DOHH2 (cell line): Measurements from ENCODE around the gene EYA2.

ENCODE experiments used
- H3F3A ChIP-seq: fragments of 200-600 bp; sonication (generic), shearing (Covaris generic); 2 replicates; pipeline ENCODE4 v1.6.0; 2016; ENCODE audit warnings: antibody characterized with exemption, mild to moderate bottlenecking; ENCODE audit not compliant: control insufficient read depth, insufficient read depth
- H3K27ac ChIP-seq: fragments of 200-600 bp; sonication (generic); 2 replicates; pipeline ENCODE4 v1.5.1; 2014; ENCODE audit warnings: low read depth, mild to moderate bottlenecking, low read length, moderate library complexity
- H3K27me3 ChIP-seq: fragments of 200-600 bp; sonication (generic); 2 replicates; pipeline ENCODE4 v1.6.1; 2014; ENCODE audit warnings: mild to moderate bottlenecking, low read length, mixed read lengths; ENCODE audit not compliant: control insufficient read depth
- H3K36me3 ChIP-seq: fragments of 200-600 bp; sonication (generic); 2 replicates; pipeline ENCODE4 v1.6.1; 2014; ENCODE audit warnings: mild to moderate bottlenecking, low read length, moderate library complexity, mixed read lengths; ENCODE audit not compliant: control insufficient read depth
- H3K4me1 ChIP-seq: fragments of 200-600 bp; sonication (generic); 2 replicates; pipeline ENCODE4 v1.6.1; 2014; ENCODE audit warnings: mild to moderate bottlenecking, low read length, mixed read lengths; ENCODE audit not compliant: control insufficient read depth
- H3K4me2 ChIP-seq: fragments of 200-600 bp; sonication (generic); 2 replicates; pipeline ENCODE4 v1.6.0; 2014; ENCODE audit warnings: mild to moderate bottlenecking, low read length, moderate library complexity
- H3K4me3 ChIP-seq: fragments of 200-600 bp; sonication (generic); 2 replicates; pipeline ENCODE4 v1.5.1; 2014; ENCODE audit warnings: mild to moderate bottlenecking, low read length, mixed read lengths
- H3K79me2 ChIP-seq: fragments of 200-600 bp; sonication (generic); 2 replicates; pipeline ENCODE4 v1.6.1; 2014; ENCODE audit warnings: mild to moderate bottlenecking, low read length, mixed read lengths; ENCODE audit not compliant: control insufficient read depth
- H3K9me2 ChIP-seq: fragments of 200-600 bp; sonication (generic); replicated peaks from 2 replicates; pipeline ENCODE4 v1.6.1; 2014; ENCODE audit warnings: mild to moderate bottlenecking, low read length, mixed read lengths; ENCODE audit not compliant: control insufficient read depth
- H3K9me3 ChIP-seq: fragments of 200-600 bp; sonication (generic); 2 replicates; pipeline ENCODE4 v1.6.1; 2014; ENCODE audit warnings: antibody characterized with exemption, low read length, mixed read lengths; ENCODE audit not compliant: control insufficient read depth, insufficient read depth
- H4K20me1 ChIP-seq: fragments of 200-600 bp; sonication (generic); 2 replicates; pipeline ENCODE4 v1.6.0; 2014; ENCODE audit warnings: low read depth, mild to moderate bottlenecking, antibody characterized with exemption, low read length, moderate library complexity; ENCODE audit not compliant: control insufficient read depth, insufficient read depth
- EZH2phosphoT487 ChIP-seq: fragments of 200-600 bp; sonication (generic); IDR thresholded peaks from 2 replicates; pipeline ENCODE4 v1.6.1; 2017; ENCODE audit warnings: borderline replicate concordance, mild to moderate bottlenecking, antibody characterized with exemption, low read length, moderate library complexity, mixed read lengths
- TF ChIP-seq, protein P1 (sequence below): fragments of 200-600 bp; sonication (generic); IDR thresholded peaks from one replicate; pipeline ENCODE4 v1.5.1; 2014; ENCODE audit warnings: antibody characterized with exemption, mild to moderate bottlenecking, low read depth, low read length; ENCODE audit not compliant: poor library complexity, severe bottlenecking

The EYA2 gene

GRCh38 chr20:47048054-47048453 lies 153.4 kb downstream of the EYA2 start:
- Histone ChIP-seq H4K20me1 (no peaks in the 10 kb centered on the region), H3K4me1 (no peaks in the 10 kb centered on the region), H3K4me3 (no peak overlapping the region), H3K79me2 (no peaks in the 10 kb centered on the region), H3K4me2 (no peak overlapping the region), H3K27ac (no peak overlapping the region), H3K27me3 (peaks cover 5% of the 10 kb centered on the region; the same call in 1 of the 2 replicates), H3K9me3 (no peaks in the 10 kb centered on the region), H3F3A (no peaks in the 10 kb centered on the region), H3K9me2 (no peaks in the 10 kb centered on the region), H3K36me3 (no peaks in the 10 kb centered on the region)
- TF ChIP-seq EZH2phosphoT487 = no peak

GRCh38 chr20:47049771-47050170 lies 155.1 kb downstream of the EYA2 start:
- no peak overlapping the region for H3K4me3 ChIP-seq
- TF ChIP-seq EZH2phosphoT487 = no peak
- TF ChIP-seq, protein P1, sequence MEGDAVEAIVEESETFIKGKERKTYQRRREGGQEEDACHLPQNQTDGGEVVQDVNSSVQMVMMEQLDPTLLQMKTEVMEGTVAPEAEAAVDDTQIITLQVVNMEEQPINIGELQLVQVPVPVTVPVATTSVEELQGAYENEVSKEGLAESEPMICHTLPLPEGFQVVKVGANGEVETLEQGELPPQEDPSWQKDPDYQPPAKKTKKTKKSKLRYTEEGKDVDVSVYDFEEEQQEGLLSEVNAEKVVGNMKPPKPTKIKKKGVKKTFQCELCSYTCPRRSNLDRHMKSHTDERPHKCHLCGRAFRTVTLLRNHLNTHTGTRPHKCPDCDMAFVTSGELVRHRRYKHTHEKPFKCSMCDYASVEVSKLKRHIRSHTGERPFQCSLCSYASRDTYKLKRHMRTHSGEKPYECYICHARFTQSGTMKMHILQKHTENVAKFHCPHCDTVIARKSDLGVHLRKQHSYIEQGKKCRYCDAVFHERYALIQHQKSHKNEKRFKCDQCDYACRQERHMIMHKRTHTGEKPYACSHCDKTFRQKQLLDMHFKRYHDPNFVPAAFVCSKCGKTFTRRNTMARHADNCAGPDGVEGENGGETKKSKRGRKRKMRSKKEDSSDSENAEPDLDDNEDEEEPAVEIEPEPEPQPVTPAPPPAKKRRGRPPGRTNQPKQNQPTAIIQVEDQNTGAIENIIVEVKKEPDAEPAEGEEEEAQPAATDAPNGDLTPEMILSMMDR = no peak

DNA sequence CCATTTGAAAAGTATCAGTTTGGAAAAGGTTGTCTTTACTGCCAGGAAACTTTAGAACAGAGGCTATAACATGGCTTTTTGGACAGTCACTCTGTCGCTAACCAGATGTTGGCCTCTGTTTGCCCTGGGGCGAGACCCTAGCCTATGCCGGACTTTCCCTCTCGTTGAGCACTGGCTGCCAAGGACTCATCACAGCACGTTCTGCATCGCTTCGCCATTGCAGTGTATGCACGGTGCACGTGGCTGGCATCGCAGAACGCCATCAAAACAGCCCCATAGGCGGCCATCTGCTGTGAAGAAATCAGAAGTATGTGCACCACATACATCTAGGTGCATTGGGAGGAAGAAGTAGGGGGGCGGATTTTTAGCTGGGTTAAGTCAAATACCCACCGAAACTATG lies 156.4 kb downstream of the EYA2 start:
- no peaks in the 10 kb centered on the region for H3K79me2 ChIP-seq
- no peaks in the 10 kb centered on the region for H3K36me3 ChIP-seq
- no peaks in the 10 kb centered on the region for H3F3A ChIP-seq
- no peak overlapping the region for H3K4me2 ChIP-seq
- no peaks in the 10 kb centered on the region for H3K9me2 ChIP-seq
- H3K9me3 ChIP-seq = no peaks in the 10 kb centered on the region
- H3K4me1 ChIP-seq = no peaks in the 10 kb centered on the region
- TF ChIP-seq, protein P1 = no peak
- no peak for TF ChIP-seq EZH2phosphoT487
- peaks cover 5% of the 10 kb centered on the region; the same call in 1 of the 2 replicates for H3K27me3 ChIP-seq
- no peak overlapping the region for H3K4me3 ChIP-seq
- H4K20me1 ChIP-seq = no peaks in the 10 kb centered on the region
- H3K27ac ChIP-seq = no peak overlapping the region

More at GRCh38 chr20:47049771-47050170, 155.1 kb downstream of the EYA2 start:
- H4K20me1 ChIP-seq = no peaks in the 10 kb centered on the region
- no peaks in the 10 kb centered on the region for H3K9me2 ChIP-seq
- H3K9me3 ChIP-seq = no peaks in the 10 kb centered on the region
- no peaks in the 10 kb centered on the region for H3K4me1 ChIP-seq
- H3F3A ChIP-seq = no peaks in the 10 kb centered on the region
- peaks cover 5% of the 10 kb centered on the region; the same call in 1 of the 2 replicates for H3K27me3 ChIP-seq
- H3K4me2 ChIP-seq = no peak overlapping the region
- H3K27ac ChIP-seq = no peak overlapping the region
- no peaks in the 10 kb centered on the region for H3K36me3 ChIP-seq
- H3K79me2 ChIP-seq = no peaks in the 10 kb centered on the region

- H3K27ac ChIP-seq = no peak overlapping the region
- H3K79me2 ChIP-seq = no peaks in the 10 kb centered on the region
- no peaks in the 10 kb centered on the region for H3K4me1 ChIP-seq
- no peaks in the 10 kb centered on the region for H3K36me3 ChIP-seq
- H4K20me1 ChIP-seq = no peaks in the 10 kb centered on the region
- TF ChIP-seq, protein P1 = no peak
- TF ChIP-seq EZH2phosphoT487 = no peak
- H3F3A ChIP-seq = no peaks in the 10 kb centered on the region
- H3K27me3 ChIP-seq = peaks cover 5% of the 10 kb centered on the region; the same call in 1 of the 2 replicates
- no peak overlapping the region for H3K4me3 ChIP-seq
- H3K4me2 ChIP-seq = no peak overlapping the region
- H3K9me2 ChIP-seq = no peaks in the 10 kb centered on the region
- H3K9me3 ChIP-seq = no peaks in the 10 kb centered on the region
These were observed 157.4 kb downstream of the EYA2 start for GRCh38 chr20:47051936-47052526.
